Cortex of kidney (tissue), 1 donor: ENCODE measurements around the gene RAB35.
"Not testable (repeated sequence)": the region's sequence is repeated elsewhere in the genome, so short reads cannot be mapped to it uniquely, and the experiment has no call there.

Source experiments
- DNase-seq: peaks from one replicate; lab custom pipeline; 2025; lab: John Stamatoyannopoulos, UW

Gene RAB35

DNA sequence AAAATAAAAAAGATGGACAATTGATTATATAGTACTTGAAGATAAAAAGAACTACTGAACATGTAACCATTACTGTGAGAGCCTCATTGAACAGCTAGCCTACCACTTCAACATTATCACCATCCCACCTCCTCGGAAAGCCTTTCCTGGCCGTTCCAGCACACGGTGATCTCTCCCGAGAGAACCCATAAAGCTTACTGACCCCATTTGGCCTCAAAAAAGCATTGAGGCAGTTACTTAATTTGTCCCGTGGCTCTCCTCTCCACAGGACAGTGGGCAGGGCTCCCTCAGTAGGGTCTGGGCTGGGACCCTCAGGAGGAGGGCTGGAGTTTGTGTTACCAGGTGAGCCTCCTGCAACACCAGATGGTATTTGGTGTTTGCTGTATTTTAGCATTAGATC lies 55.8 kb downstream of the RAB35 start:
- no peak for DNase-seq

DNA sequence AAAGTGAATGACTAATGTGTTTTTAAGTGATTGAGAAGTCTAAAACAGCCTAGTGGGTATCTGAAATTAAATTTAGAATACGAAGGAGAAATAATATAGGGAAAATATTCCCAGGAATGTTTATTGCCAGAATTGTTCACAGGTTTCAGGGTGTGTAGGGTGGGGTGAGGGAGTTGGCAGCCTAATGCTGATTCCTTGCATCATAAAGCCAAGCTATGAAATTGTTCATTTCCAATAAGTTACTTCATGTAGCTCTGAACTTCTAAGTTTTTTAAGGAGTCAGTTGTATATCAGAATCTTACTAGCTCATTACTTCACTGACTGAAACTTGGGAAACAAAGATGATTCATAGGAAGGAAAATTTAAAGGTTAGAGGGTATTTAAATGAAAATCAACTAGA lies 56.4 kb downstream of the RAB35 start:
- no peak for DNase-seq

DNA sequence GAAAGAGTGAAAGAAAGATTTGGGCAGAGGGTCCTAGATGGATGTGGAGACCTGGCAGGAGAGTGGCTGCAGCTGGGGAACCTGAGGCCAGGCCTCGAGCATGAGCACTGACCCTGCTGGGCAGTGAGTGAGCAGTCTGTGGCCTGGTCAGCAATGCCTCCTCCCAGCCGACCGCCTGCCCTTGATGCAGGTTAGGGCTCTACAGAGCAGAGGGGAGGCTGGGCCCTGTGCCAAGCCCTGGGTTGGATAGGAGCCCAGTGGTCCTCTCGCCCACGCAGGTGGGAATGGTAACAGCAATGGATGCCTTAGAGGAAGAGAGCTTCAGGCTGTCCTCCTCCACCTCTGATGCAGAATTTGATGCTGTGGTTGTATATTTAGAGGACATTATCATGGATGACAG lies 59.8 kb downstream of the RAB35 start:
- no peak for DNase-seq

DNA sequence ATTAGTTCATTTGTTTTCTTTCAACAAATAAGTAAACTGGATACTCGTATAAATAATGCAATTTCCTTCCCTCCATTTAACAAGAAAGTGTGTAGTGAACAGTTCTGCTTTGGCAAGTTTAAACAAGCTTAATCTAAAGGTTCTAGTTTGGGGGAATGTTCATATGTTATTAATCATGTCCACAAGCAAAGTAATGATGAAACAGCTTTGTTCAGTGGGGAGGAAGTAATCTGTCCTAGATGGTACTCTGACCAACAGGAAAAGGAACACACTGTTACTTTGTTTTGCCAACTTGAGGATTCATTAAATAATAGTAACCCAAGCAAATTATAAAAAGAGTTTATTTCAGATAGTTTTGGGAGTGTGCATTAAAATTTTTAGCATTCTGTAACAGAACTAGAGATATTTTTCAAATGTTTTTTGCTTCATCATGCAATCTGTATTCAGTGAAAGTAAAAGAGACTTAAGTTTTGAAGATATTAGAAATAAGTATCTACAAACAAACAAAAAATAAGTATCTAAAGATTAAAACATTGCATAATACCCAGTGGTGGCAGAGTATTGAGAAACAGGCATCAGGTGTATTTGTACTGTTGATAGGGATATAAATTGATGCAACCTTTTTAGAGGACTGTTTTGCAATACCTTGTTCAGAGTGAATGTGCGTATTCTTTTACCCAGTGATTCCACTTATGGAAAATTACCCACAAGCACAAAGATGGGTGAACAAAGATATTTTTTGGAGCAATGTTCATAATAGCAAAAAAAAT lies 61.1 kb downstream of the RAB35 start:
- DNase-seq, result no peak

DNA sequence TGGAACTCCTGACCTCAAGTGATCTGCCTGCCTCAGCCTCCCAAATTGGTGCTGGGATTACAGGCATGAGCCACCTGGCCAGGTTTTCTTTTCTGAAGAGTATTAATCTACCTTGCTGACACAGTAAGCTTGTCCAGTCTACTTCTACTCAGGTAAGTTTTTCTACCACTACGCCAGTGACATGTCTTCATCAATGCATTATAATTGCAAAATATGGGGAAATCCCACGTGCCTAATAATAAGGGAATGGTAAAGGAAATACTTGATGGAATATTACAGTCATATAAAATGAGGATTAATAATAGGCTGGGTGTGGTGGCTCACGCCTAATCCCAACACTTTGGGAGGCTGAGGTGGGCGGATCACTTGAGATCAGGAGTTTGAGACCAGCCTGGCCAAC lies 62.3 kb downstream of the RAB35 start:
- DNase-seq, result no peak

DNA sequence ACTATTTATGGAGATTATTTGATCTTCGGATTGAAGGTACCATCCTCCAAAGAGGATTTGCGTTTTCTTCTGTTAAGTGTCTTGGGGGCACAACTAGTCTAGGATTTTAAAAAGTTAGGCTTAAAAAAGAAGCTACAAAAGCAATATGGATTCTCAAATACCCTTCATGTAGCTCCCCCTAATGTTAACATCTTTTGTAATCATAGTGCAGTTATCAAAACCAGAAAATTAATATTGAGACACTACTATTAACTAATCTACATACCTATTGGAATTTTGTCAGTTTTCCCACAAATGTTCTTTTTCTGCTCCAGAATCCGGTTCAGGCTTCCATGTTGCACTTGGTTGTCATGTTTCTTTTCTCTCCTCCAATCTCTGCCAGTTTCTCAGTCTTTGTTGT lies 65.0 kb downstream of the RAB35 start:
- DNase-seq, result no peak

DNA sequence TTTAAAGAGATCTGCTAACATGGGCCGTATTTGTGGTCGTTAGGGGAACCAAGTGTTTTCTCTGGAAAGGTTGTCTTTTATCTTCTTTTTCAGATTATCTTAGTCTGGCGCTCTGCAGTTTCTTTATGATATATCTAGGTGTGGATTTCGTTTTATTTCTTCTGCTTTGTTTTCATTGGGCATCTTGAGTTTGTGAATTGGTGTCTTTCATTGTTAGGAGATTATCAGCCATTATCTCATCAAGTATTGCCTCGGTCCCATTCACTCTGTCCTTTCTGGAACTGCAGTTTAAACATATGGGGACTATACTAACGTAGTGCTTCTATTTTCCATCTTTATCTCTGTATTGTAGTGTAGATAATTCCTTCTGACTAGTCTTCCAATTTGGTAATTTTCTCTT lies 67.1 kb downstream of the RAB35 start:
- no peak for DNase-seq

DNA sequence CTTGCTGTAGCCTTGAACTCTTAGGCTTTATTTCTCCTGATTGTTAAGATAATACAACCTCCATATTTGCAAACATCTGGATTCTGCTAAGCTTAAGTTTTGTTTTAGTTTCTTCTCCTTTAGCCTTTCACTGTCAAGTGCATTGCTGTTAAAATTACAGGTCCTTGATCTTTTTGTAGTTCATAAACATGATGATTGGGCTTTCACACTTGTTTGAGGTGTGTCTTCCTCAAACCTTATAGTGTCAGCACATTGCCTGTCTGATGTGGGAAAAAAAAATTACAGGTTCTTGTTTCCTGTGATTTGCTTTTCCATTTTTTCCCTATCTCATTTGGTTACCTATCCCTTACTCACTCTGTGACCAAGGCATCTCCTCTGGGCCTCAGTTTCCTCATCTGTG lies 68.3 kb downstream of the RAB35 start:
- no peak for DNase-seq

DNA sequence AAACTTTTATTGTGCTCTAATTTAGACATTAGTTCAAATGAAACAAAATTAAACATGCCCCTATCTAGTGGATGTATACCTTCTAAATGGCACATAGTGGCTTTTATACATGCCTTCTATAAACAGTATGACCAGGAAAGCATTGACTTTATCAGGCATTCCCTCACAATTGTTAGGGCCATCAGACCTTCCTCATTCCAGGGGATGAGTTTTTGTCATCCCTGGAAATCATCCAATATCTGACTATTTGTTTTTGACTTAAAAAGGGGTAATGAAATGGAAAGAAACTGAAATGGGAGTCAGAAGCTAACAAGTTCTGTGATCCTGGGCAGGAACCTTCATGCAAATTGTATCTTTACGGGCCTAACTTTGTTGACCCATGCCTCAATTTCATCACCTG lies 69.5 kb downstream of the RAB35 start:
- no peak for DNase-seq

DNA sequence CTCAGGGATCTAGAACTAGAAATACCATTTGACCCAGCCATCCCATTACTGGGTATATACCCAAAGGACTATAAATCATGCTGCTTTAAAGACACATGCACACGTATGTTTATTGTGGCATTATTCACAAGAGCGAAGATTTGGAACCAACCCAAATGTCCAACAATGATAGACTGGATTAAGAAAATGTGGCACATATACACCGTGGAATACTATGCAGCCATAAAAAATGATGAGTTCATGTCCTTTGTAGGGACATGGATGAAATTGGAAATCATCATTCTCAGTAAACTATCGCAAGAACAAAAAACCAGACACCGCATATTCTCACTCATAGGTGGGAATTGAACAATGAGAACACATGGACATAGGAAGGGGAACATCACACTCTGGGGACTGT lies 71.2 kb downstream of the RAB35 start:
- not testable (repeated sequence) for DNase-seq
